ENCODE measurements around the gene RNF26. TPM values are rescaled to one million over a fixed set of nuclear protein-coding genes. Genes with fewer than 3 reads are reported as not detected.

The RNF26 gene
- total RNA-seq, 1 experiment from 2014 or later, result 92.7 TPM

DNA sequence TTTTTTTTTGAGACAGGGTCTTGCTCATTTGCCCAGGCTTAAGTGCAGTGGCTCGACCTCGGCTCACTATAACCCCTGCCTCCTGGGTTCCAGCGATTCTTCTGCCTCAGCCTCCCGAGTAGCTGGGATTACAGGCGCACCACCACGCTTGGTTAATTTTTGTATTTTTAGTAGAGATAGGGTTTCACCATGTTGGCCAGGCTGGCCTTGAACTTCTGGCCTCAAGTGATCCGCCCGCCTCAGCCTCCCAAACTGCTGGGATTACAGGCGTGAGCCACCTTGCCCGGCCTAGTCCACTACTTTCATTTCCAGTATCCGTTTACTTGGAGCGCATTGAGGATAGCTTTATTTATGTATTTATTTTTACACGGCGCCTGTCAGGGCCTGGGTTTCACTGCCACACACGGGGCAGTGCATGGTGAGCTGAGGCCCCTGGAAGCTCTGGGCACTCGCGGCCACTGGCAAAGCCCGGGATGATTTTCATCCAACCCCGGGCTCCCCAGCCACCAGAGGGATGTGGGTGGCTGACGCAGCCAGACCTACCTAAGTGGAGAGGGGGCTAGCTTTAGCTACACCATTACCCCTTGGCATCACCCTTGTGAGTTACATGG lies 11.3 kb upstream of the RNF26 start:
- H3K9me3 Mint-ChIP-seq (ENCODE audit: unreplicated experiment), result no peaks in the 10 kb centered on the region
- Histone ChIP-seq H3K27me3 (replicated peaks; ENCODE audit: control insufficient read depth, insufficient read depth, low read length) (no peaks in the 10 kb centered on the region), H3K4me1 (peaks cover 25% of the 10 kb centered on the region), H3K4me3 (ENCODE audit: low read depth, low read length) (no peak overlapping the region), H3K9me3 (no peaks in the 10 kb centered on the region), H3K36me3 (ENCODE audit: control insufficient read depth, insufficient read depth, low read length) (no peaks in the 10 kb centered on the region)
- ChIA-PET POLR2A (no interaction called here), CTCF (interaction anchor here (0.5 to 4.1 kb wide), 14 partner anchors 8 to 279 kb away, joined by 3 to 51 read pairs (median 8); partner anchors contain the start of genes CBL, RNF26 and USP2)
- H3K27me3 Mint-ChIP-seq (ENCODE audit: insufficient read depth, unreplicated experiment), result no peaks in the 10 kb centered on the region
- TF ChIP-seq, protein P1, sequence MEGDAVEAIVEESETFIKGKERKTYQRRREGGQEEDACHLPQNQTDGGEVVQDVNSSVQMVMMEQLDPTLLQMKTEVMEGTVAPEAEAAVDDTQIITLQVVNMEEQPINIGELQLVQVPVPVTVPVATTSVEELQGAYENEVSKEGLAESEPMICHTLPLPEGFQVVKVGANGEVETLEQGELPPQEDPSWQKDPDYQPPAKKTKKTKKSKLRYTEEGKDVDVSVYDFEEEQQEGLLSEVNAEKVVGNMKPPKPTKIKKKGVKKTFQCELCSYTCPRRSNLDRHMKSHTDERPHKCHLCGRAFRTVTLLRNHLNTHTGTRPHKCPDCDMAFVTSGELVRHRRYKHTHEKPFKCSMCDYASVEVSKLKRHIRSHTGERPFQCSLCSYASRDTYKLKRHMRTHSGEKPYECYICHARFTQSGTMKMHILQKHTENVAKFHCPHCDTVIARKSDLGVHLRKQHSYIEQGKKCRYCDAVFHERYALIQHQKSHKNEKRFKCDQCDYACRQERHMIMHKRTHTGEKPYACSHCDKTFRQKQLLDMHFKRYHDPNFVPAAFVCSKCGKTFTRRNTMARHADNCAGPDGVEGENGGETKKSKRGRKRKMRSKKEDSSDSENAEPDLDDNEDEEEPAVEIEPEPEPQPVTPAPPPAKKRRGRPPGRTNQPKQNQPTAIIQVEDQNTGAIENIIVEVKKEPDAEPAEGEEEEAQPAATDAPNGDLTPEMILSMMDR (IDR thresholded peaks at IDR 0.05; ENCODE audit: insufficient read depth in 1 of 2, low read depth in 1 of 2, low read length in 1 of 2, severe bottlenecking in 1 of 2, unreplicated experiment in 1 of 2), result no peak
- no peak overlapping the region for H3K4me3 Mint-ChIP-seq (ENCODE audit: unreplicated experiment)
- BruUV-seq (replicated peaks), result no TSS peak
- no peak for DNase-seq
- intact Hi-C loops (cut with micrococcal nuclease; ENCODE audit: unreplicated experiment), result loop anchor here (1.0 kb wide), 1 partner anchor 178 kb away; no protein-coding TSS in a partner anchor
- H3K4me1 Mint-ChIP-seq (ENCODE audit: low read depth, unreplicated experiment), result no peaks in the 10 kb centered on the region
- no peak overlapping the region for H3K27ac Mint-ChIP-seq (ENCODE audit: unreplicated experiment)
- H3K36me3 Mint-ChIP-seq (ENCODE audit: insufficient read depth, unreplicated experiment), result no peaks in the 10 kb centered on the region

DNA sequence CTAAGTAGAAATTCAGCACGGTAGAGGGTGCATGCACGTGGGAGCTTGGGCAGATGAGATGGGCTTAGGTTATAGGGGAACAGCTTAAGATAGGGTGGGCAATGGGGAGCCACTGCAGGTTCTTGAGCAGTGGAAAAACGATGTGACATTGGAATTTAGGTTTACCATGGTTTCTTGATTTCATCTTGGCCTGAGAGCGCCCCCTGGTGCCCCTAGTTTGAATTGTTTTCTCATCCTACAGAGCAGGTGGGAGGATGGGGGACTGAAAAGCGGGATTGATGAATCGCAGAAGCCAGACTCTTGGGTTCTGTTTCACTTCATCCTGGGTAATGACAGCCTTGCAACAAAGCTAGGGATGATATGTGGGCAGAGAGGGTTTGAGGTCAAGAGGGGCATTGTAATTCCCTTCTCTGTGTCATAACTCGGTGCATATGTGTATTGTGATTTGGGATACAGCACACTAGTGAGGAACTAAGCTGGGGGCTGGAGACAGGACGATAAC lies 10.7 kb upstream of the RNF26 start:
- Mint-ChIP-seq H3K4me3 (ENCODE audit: unreplicated experiment) (no peak overlapping the region), H3K27ac (ENCODE audit: unreplicated experiment) (no peak overlapping the region), H3K9me3 (ENCODE audit: unreplicated experiment) (no peaks in the 10 kb centered on the region), H3K4me1 (ENCODE audit: low read depth, unreplicated experiment) (no peaks in the 10 kb centered on the region), H3K36me3 (ENCODE audit: insufficient read depth, unreplicated experiment) (no peaks in the 10 kb centered on the region), H3K27me3 (ENCODE audit: insufficient read depth, unreplicated experiment) (no peaks in the 10 kb centered on the region)
- H3K27me3 ChIP-seq (replicated peaks; ENCODE audit: control insufficient read depth, insufficient read depth, low read length), result no peaks in the 10 kb centered on the region
- no peaks in the 10 kb centered on the region for H3K36me3 ChIP-seq (ENCODE audit: control insufficient read depth, insufficient read depth, low read length)
- ChIA-PET CTCF (interaction anchor here (0.5 to 4.1 kb wide), 15 partner anchors 8 to 280 kb away, joined by 3 to 51 read pairs (median 5); partner anchors contain the start of genes CBL, DPAGT1, RNF26 and USP2), POLR2A (no interaction called here)
- H3K4me3 ChIP-seq (ENCODE audit: low read depth, low read length), result no peak overlapping the region
- intact Hi-C loops (cut with micrococcal nuclease; ENCODE audit: unreplicated experiment), result loop anchor here (1.0 kb wide), 1 partner anchor 178 kb away; no protein-coding TSS in a partner anchor
- TF ChIP-seq, protein P1 (IDR thresholded peaks at IDR 0.05; ENCODE audit: insufficient read depth in 1 of 2, low read depth in 1 of 2, low read length in 1 of 2, severe bottlenecking in 1 of 2, unreplicated experiment in 1 of 2), result peak; percentile 84 to 95
- H3K4me1 ChIP-seq, result peaks cover 24% of the 10 kb centered on the region
- DNase-seq, result peak; percentile 82 to 89
- no TSS peak for BruUV-seq (replicated peaks)
- no peaks in the 10 kb centered on the region for H3K9me3 ChIP-seq

DNA sequence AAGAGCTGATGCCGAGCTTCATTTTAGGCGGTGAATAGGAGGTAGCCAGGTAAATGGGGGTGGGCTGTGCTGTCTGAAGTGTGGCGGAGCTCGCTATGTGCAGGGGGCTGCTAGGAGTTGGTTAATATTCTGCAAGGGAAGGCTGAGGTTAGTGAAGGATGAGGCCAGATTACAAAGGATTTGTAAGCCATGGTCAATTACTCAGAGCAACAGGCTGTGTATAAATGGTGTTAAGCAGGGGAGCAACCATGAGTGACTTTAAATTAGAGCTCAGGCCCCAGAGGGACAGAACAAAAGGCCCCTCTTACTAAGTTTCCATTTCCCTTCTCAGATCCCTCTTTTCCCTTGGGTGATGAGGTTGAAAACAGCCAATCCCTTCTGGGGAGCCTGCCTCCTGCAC lies 10.1 kb upstream of the RNF26 start:
- Histone ChIP-seq H3K36me3 (ENCODE audit: control insufficient read depth, insufficient read depth, low read length) (no peaks in the 10 kb centered on the region), H3K4me1 (peaks cover 18% of the 10 kb centered on the region), H3K4me3 (ENCODE audit: low read depth, low read length) (no peak overlapping the region), H3K9me3 (no peaks in the 10 kb centered on the region), H3K27me3 (replicated peaks; ENCODE audit: control insufficient read depth, insufficient read depth, low read length) (no peaks in the 10 kb centered on the region)
- Mint-ChIP-seq H3K9me3 (ENCODE audit: unreplicated experiment) (no peaks in the 10 kb centered on the region), H3K27me3 (ENCODE audit: insufficient read depth, unreplicated experiment) (no peaks in the 10 kb centered on the region), H3K36me3 (ENCODE audit: insufficient read depth, unreplicated experiment) (no peaks in the 10 kb centered on the region), H3K4me3 (ENCODE audit: unreplicated experiment) (no peak overlapping the region), H3K4me1 (ENCODE audit: low read depth, unreplicated experiment) (no peaks in the 10 kb centered on the region), H3K27ac (ENCODE audit: unreplicated experiment) (no peak overlapping the region)
- intact Hi-C loops (cut with micrococcal nuclease; ENCODE audit: unreplicated experiment), result no loop called here
- BruUV-seq (replicated peaks), result no TSS peak
- TF ChIP-seq, protein P1 (IDR thresholded peaks at IDR 0.05; ENCODE audit: insufficient read depth in 1 of 2, low read depth in 1 of 2, low read length in 1 of 2, severe bottlenecking in 1 of 2, unreplicated experiment in 1 of 2), result no peak
- CTCF ChIA-PET, result interaction anchor here (0.6 to 4.1 kb wide), 9 partner anchors 9 to 222 kb away, joined by 3 to 30 read pairs (median 3); partner anchors contain the start of genes DPAGT1 and RNF26
- DNase-seq, result peak in 1 of 2 experiments; percentile 29
- POLR2A ChIA-PET, result interaction anchor here (0.8 kb wide), 1 partner anchor 14 kb away, joined by 18 read pairs; no protein-coding TSS in a partner anchor

Data from Caco-2 (cell line).